HG03045 (cell line): Measurements from ENCODE around the gene ADAMTSL5.
"Not testable (repeated sequence)": the region's sequence is repeated elsewhere in the genome, so short reads cannot be mapped to it uniquely, and the experiment has no call there.

Experiments
- ATAC-seq: cut with Tn5 transposase; IDR thresholded peaks from one replicate; pipeline ENCODE4 v1.9.1; 2021; ENCODE audit warnings: mild to moderate bottlenecking, moderate library complexity; ENCODE audit not compliant: unreplicated experiment

ADAMTSL5 gene

DNA sequence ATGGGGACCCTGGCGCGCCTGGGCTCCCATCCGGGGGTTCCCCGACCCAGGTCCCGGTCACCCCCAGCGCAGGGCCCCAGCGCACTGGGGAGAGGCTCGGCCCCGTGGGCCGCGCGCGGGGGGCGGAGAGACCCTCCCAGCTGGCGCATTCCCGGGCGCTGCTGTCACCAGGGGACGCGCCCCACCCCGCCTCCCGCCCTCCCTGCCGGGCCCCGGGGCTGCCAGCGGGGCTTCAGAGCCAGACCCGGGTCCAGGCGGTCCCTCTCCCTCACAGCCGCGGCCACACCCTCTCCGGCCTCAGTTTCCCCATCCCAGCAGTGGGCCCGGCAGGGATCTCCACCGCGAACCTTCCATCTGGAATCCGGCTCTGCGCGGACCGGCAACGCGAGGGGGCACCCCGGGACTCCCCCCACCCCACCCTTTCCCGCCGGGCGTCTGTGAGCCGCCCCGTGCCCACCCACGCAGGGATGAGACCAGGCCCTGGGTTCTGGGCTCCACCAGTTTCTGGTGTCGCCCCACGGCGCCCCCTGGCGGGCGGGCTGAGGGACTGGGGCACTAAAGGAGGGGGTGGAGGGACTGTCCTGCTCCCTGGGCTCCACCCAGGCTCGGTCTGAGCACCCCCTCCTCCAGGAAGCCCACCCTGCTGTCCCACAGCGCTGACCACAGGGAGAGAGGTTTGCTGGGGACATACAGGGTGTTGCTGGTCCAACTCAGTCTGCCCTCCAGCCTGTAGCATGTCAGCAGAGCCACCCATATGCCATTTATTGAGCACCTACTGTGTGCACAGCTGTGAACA, 878 bp upstream of the ADAMTSL5 start:
- ATAC-seq: no peak

DNA sequence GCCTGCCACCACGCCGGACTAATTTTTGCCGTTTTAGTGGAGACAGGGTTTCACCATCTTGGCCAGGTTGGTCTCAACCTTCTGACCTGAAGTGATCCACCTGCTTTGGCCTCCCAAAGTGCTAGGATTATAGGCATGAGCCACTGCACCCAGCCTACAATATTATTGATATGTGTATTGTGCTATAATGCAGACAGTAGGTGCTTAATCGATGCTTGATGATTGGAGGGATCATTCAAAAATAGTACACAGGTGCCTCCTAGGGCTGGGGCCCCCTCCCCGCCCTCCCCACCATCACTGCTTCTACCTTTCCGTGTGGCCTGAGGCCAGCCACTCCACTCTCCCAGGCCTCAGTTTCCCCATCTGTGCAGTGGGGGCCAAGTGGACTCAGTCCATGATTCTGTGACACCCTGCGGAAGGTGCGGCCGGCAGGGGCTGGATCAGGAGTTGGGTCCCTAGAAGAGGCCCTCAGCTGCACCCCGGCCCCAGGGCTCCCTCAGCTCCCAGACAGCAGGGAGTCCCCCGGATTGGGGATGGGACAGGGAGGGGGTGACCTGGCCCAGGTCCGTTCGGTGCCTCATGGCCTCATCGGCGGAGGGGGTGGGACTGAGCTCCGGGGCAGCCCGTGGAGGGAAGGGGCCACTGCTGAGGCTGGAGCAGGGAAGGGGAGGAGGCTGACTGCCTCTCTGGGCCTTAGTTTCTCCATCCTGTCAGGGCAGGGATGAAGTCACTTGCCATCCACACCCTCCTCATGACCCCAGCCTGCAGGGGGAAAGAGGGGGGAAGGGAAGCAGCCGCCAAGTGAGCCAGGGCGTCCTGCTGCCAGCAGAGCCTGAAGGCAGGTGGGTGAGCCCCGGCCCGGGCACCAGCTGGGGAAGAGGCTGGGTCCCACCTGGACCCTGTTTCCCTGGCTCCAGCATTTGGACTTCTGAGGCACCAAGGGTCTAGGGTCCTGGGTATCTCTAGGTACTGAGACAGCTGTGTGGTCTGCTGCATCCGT, 1.2 kb downstream of the ADAMTSL5 start:
- ATAC-seq: no peak

DNA sequence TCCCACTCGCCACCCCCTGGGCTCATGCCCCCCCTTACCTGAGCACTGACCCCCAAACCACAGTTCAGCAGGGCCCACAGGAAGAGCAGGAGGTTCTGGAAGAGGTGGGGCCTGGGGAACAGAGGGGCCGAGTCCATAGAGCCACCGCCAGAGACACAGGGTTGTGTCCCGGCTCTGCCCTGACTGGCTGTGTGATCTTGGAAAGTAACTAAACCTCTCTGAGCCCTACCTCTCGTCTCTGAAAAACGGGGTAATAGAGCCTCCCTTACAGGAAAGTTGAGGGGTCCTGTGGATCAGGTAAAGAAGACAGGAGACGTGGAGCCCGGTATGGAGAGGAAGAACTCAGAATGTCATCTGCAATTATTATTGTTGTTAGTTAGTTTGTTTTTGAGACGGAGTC, 2.0 kb downstream of the ADAMTSL5 start:
- ATAC-seq: no peak

DNA sequence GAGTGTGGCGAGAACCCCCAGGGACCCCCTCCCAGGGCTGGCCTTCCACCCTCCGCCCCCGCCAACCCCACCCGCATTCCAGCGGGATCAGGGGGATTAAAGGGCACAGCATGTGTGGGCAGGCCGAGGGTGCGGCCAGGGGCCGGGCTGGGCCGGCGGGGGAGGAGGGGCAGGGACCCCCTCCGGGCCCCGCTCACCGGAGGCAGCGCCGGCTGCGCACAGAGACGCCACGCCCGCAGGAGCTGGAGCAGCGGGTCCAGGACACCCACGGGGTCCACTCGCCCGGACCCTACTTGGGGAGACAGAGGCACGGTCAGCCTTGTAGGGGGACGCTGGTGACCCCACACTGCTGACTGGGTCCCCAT, 2.4 kb downstream of the ADAMTSL5 start:
- ATAC-seq: no peak

DNA sequence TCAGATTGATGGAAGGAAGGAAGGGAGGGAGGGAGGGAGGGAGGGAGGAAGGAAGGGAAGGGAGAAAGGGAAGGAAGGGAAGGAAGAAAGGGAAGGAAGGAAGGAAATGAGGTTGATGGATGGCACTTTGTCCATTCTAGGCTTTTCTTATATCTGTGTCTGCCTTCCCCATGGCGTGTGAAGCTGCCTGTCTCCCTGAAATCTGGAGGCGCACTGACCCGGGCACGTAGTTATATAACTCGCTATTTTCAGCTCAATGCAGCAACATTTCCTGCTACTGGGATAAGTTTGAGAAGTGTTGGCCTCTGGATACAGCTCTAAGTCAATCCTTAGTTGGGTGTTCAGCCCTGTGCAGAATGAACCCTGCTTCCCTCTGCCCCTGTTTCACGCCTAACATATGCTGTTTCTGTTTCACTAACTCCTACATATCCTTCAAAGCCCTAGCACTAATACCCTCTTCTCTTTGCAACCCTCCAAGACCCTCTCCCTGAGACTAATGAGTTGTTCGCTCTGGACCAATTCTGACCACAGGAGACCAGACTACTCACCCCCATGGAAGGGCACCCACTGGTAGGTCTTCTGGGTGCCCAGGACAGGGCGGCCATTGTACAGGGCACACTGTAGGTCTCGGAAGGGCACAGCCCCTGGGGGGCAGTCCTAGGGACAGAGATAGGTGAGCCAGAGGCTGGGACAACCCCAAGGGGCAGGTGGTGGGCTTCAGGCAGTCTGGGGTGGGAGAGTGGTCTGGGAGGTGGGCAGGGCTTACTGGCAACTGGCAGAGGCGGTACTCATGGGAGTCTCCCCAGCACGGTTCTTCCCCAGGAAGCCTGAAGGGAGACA, 3.0 kb downstream of the ADAMTSL5 start:
- ATAC-seq: no peak

DNA sequence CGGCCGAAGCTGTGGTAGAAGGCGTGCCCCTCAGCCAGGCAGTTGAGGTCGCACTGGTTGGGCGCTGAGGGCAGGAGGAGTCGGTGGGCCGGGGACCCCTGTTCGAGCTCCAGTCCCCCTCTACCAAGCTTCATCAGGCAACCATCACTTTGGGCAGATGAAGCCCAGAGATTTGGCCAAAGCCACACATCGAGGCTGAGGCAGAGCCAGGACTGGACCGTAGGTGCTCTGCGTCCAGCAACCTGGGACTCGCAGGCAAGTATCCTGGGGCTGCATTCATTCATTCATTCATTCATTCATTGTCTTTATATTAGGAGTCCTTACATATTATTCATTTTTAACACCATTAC, 4.3 kb downstream of the ADAMTSL5 start:
- no peak for ATAC-seq

DNA sequence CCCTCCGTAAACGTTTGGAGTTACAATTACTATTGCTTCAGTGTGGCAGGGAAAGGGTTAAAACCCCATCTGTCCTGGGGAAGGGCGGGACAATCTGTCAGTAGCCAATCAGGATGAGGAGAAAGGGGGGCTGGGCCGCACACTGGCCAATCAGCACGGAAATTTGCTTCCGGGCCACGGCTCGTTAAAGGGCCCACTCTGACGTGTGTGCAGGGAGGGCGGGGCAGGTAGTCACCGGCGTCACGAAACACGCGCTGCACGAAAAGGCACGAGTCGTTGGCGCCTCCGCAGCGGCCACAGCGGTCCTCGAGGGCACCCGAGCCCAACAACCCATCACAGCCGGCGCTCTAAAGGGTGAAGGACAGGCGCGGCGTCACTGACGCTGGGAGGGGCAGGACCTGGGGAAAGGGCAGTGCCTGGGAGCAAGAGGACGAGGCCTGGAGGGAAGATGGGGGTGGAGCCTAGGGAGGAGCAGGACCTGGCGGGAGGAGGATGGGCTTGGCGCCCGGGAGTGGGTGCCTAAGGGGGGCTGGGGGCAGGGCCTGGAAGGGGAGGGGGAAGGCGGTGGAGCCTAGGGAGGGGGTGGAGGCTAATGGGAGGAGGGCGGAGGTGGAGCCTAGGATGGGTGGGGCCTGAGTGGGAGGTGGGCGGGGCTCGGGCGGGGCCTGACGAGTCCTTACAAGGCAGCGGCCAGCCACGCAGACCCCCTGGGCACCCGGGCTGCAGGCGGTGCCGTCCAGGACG, 4.9 kb downstream of the ADAMTSL5 start:
- ATAC-seq: no peak

DNA sequence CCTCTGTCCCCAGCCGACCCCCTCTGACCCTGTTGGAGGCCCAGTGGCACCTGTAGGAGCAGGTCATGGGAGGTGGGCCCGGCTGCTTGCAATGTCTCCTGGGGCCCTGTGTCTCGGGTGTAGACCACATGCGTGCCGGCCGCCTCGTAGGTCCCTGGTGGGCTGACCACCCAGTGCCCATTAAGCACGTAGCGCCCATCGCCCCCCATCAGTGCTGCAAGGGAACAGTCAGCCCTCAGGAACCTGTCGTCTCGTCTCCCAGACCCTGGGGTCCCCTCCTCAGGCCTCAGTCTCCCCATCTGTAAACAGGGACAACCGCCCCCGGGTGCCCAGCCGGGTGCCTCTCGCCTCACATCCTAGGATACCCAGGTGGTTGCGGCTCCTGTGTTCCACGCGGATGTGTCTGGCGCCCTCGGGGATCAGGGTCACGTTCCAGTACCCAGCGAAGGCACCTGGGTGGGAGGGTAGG, 5.6 kb downstream of the ADAMTSL5 start:
- no peak for ATAC-seq

DNA sequence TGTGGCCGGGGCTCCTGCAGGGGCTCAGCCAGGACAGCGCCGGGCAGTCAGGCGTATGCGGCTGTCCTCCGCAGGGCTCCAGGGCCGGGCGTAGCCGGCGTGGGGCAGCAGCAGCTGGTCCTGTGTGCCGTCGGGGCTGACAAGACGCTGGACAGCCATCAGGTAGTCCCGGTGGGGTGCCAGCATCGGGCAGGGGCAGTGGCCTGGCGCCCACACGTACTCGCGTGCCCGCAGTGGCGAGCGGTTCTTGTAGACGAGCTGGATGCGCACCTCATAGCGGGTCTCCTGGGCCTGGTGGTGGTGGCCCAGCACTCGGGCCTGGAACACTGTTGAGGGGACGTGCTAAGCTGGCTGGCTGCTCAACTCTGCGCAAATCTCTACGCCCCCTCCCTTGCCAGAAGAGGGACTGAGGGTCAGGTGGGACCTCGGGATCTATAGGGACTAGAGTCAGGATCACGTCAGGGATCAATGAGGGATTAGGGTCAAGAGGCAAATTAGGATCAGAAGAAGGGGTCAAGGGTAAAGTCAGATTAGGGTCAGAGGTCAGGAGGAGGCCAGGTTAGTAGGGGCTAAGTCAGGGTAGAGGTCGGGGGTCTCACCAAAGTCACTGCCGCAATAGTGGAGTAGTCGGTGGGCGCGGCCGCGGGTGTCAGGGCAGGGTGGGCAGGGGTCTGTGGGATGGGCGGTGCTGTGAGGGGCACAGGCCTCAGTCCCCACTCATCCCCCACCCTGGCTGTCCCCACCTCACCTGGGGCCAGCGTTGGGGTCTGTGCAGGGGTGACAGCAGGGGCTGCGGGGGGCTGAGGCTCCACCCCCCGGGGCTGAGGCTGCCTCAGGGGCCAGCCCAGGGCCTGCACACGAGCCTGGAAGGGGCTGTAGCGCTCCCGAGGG, 6.6 kb downstream of the ADAMTSL5 start:
- no peak for ATAC-seq

DNA sequence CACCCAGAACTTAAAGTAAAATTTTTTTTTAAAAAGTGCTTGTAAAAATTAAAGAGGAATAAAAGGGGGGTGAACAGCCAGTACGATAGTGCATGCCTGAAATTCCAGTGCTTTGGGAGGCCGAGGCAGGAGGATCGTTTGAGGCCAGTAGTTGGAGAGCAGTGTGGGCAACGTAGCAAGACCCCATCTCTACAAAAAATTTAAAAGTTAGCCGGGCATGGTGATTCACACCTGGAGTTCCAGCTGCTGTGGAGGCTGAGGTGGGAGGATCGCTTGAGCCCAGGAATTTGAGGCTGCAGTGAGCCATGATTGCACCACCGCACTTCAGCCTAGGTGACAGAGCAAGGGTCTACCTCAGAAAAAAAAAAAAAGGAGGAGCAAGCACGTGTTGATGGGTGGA, 7.8 kb downstream of the ADAMTSL5 start:
- no peak for ATAC-seq

DNA sequence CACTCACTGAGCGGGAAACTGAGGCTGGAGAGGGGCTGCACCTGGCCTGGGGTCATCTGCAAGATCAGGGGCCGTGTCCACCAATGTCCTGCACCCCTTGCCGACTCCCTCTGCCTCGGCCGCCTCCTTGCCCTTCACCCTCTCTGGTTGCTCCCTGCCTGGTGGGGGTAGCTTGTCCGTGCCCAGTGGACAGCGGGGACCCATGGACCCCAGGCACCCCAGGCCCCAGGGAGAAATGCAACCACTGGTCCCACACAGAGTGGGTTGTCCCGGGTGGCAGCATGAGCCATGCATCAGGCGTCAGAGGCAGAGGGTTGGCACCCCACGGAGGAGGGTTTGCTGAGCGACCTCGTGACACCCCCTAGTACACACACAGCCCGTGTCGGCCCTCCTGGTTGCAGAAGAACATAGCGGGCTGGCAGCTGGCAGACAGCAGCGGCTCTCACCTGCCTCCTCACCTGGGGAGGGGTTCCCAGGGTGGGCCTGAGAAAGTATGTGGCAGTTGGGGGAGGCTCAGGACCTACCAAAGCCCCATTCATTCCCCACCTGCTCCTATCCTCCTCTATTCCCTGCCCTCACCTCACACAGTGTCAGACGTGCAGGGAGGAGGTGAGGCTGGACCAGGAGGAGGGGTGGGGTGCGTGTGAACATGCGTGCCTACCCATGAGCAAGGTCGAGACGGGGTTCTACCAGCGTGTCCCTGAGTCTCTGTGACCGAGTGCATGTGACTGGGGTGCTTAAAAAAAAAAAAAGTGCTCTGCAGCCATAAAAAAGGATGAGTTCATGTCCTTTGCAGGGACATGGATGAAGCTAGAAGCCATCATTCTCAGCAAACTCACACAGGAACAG, 8.7 kb downstream of the ADAMTSL5 start:
- ATAC-seq: no peak

DNA sequence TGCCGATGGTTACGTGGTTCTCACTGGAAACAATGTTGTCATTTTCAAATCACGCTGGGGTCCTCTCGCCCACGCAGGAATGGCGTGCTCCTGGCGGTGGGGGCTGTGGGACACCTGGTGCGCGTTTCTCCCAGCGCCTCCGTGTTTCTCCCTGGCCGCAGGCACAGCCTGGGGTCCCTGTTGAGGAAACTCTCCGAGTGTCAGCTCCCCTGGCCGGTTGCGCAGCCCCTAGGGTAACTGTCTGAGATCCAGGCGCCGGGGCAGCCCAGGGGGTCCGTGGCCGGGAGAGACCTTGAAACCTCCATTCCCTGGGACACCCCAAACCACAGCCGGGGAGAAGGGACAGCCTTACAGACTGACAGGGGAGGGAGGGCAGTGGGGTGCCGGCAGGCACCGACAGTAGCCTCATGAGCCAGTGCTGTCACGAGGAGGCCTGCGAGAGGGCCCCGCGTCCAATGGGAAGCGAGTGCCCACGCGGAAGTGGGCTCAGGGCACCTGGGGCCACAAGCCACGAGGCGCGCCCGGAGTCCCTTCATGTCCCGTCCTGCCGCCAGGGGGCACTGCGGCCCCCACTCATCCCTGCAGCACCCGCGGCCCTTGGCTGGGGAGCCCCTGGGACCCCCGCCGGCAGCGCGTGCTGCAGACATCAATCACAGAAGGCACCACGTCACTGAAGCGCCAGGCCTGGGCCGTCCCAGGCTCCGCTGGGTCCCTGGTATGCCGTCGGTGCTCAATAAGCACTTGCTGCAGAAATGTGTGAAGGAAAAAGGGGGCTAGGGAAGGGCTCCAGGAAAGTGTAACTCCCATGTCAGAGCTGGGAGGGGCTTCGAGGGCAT, 9.5 kb downstream of the ADAMTSL5 start:
- ATAC-seq: no peak

DNA sequence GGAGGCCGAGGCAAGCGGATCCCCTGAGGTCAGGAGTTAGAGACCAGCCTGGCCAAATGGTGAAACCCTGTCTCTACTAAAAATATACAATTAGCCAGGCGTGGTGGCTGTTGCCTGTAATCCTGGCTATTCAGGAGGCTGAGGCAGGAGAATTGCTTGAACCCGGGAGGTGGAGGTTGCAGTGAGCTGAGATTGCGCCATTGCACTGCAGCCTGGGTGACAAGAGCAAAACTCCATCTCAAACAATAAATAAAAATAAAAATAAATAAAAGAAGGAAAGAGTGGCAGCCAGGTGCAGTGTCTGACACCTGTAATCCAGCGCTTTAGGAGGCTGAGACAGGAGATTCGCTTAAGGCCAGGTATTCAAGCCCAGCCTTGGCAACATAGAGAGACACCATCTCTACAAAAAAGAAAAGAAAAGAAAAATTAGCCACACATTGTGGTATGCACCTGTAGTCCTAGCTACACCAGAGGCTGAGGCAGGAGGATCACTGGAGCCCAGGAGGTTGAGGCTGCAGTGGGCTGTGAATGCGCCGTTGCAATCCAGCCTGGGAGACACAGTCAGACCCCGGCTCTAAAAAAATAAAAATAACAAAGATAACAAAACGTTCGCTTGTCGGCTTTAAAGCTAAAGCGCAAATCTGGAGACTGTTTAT, 10.3 kb downstream of the ADAMTSL5 start:
- no peak for ATAC-seq

DNA sequence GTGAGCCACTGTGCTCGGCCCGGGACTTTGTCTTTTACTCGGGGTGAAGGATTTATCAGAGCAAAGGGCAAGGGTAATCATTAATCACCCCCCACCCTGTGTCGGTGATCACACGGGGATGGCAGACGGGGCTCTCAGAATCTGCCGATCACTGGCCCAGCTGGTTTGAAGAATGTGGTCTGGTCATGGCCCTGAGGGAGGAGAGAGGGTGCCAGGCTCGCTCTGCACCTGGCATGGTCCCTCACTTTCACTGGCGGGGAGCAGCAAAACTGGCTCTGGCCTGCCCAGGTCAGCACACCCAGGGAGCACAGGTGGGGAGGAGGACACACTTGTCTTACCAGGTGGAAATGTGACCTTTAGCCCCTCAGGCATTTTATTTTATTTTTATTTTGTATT, 11.6 kb downstream of the ADAMTSL5 start:
- ATAC-seq: no peak

DNA sequence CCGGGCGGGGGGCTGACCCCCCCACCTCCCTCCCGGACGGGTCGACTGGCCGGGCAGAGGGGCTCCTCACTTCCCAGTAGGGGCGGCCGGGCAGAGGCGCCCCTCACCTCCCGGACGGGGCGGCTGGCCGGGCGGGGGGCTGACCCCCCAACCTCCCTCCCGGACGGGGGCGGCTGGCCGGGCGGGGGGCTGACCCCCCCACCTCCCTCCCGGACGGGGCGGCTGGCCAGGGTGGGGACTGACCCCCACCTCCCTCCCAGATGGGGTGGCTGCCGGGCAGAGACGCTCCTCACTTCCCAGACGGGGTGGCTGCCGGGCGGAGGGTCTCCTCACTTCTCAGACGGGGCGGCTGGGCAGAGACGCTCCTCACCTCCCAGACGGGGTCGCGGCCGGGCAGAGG, 13.6 kb downstream of the ADAMTSL5 start:
- ATAC-seq: not testable (repeated sequence)

DNA sequence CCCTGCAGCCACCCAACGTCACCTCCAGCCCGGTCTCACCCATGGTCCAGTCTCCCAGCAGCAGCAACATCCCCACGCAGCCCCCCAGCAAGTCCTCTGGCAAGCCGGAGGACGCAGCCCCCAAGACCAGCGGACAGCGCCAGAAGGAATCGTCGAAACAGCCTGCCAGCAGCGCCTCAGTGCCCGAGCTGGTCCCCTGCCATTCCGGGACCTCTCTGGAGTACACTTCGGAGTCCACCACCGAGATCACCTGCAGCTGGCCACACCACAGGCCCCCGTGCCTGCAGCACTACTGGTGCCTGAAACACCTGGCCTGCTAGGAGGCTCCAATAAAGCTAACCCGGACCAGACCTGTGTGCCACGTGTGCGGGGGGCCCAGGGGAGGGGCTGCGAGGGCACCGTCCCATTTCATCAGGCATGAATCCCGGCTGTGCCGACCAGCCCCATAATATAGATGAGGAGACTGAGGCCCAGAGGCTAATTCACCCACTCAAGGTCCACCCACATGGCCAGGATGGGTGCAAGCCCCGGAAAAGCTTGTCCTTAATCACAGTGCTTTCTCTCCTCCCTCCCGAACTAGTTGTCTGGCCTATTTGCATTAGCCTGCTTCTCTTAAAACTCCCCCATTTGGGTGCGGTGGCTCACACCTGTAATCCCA, 15.1 kb downstream of the ADAMTSL5 start:
- no peak for ATAC-seq
